HepG2 (cell line): ENCODE data around the gene GPS1. TPM values are rescaled to one million over a fixed set of nuclear protein-coding genes. Genes with fewer than 3 reads are reported as not detected.

Source experiments
- BRD4 ChIP-seq: sonication (generic); formaldehyde crosslinking; IDR thresholded peaks from 2 replicates; pipeline ENCODE4 v1.4.0; 2020; ENCODE audit warnings: missing genetic modification reagents
- CHD4 ChIP-seq: fragments of 200-600 bp; sonication (generic); IDR thresholded peaks from 2 replicates; pipeline ENCODE4 v1.7.0; 2017; ENCODE audit warnings: mild to moderate bottlenecking, low read length, borderline replicate concordance
- FOXA3 ChIP-seq: IDR thresholded peaks from 2 replicates; pipeline ENCODE4 v1.6.1; 2016; ENCODE audit warnings: missing genetic modification reagents, missing compliant biosample characterization
- KDM5A ChIP-seq: fragments of 200-600 bp; sonication (generic); IDR thresholded peaks from 2 replicates; pipeline ENCODE4 v1.7.0; 2018; ENCODE audit warnings: antibody characterized with exemption, mild to moderate bottlenecking, low read length, borderline replicate concordance
- LCORL ChIP-seq, 2 experiments: fragments of 450-650 bp in 1 of 2; sonication (generic) in 1 of 2; formaldehyde crosslinking in 1 of 2; IDR thresholded peaks; 2 replicates each; pipeline versions ENCODE4 v1.5.0 to v1.6.1; 2017 to 2020; ENCODE audit warnings: antibody characterized with exemption in 1 of 2, missing genetic modification reagents in 1 of 2
- MYC ChIP-seq: sonication (generic); formaldehyde crosslinking; IDR thresholded peaks from 2 replicates; pipeline ENCODE4 v1.9.0; 2021; ENCODE audit warnings: missing genetic modification reagents, borderline replicate concordance
- POLR2AphosphoS5 ChIP-seq: IDR thresholded peaks from 2 replicates; pipeline ENCODE4 v1.6.1; 2012; ENCODE audit warnings: low read depth, low read length
- RFXANK ChIP-seq: IDR thresholded peaks from 2 replicates; pipeline ENCODE4 v1.6.1; 2016
- SP5 ChIP-seq: IDR thresholded peaks from 2 replicates; pipeline ENCODE4 v1.6.1; 2016; ENCODE audit warnings: low read depth, borderline replicate concordance
- TCF12 ChIP-seq, 2 experiments: fragments of 450-650 bp in 1 of 2; sonication (generic) in 1 of 2; formaldehyde crosslinking in 1 of 2; IDR thresholded peaks; 2 replicates each; pipeline versions ENCODE4 v1.6.1 to v1.8.0; 2017 to 2022; ENCODE audit warnings: antibody characterized with exemption in 1 of 2, mild to moderate bottlenecking in 1 of 2, missing genetic modification reagents in 1 of 2, moderate library complexity in 1 of 2
- ZNF564 ChIP-seq: sonication (generic); formaldehyde crosslinking; IDR thresholded peaks from 2 replicates; pipeline ENCODE4 v1.8.1; 2023; ENCODE audit warnings: mild to moderate bottlenecking, missing genetic modification reagents
- polyA plus RNA-seq, 8 experiments: library from polyadenylated mRNA; depleted of rRNA in 3 of 8; stranded (reverse) in 7 of 8; unstranded in 1 of 8; fragments of >200 nt; fragmentation: Illumina TruSeq in 4 of 8; extraction: Trizol in 4 of 8; gene quantifications; 2 replicates each; pipeline versions ENCODE4 v1.2.1 to v1.2.3, GENCODE V29; 2011 to 2016; ENCODE audit warnings: low read depth in 4 of 8, missing spikeins in 1 of 8, mixed read lengths in 1 of 8; ENCODE audit not compliant: insufficient read depth in 1 of 8
- total RNA-seq, 5 experiments: library from RNA; depleted of rRNA; stranded (reverse); fragments of >200 nt; fragmentation: Illumina TruSeq; extraction: Trizol; gene quantifications; 2 replicates each; pipeline ENCODE4 v1.2.3, GENCODE V29; 2016; ENCODE audit warnings: low read depth in 1 of 5
- TF ChIP-seq, protein P1 (sequence below): sonication (generic); formaldehyde crosslinking; IDR thresholded peaks from 2 replicates; pipeline ENCODE4 v1.5.0; 2020; ENCODE audit warnings: mild to moderate bottlenecking, missing genetic modification reagents
- TF ChIP-seq, protein P2 (sequence below): sonication (generic); formaldehyde crosslinking; IDR thresholded peaks from 2 replicates; pipeline ENCODE4 v1.4.0; 2020; ENCODE audit warnings: missing genetic modification reagents
- TF ChIP-seq, protein P3 (sequence below): sonication (generic); formaldehyde crosslinking; IDR thresholded peaks from 2 replicates; pipeline ENCODE4 v1.8.0; 2022; ENCODE audit warnings: mild to moderate bottlenecking, missing genetic modification reagents
- TF ChIP-seq, protein P4 (sequence below): IDR thresholded peaks from 2 replicates; pipeline ENCODE4 v1.6.1; 2016; ENCODE audit warnings: missing compliant biosample characterization, missing genetic modification reagents, borderline replicate concordance
- TF ChIP-seq, protein P5 (sequence below): sonication (generic); formaldehyde crosslinking; IDR thresholded peaks from 2 replicates; pipeline ENCODE4 v1.4.0; 2020; ENCODE audit warnings: mild to moderate bottlenecking, low read depth, missing genetic modification reagents
- TF ChIP-seq, protein P6 (sequence below): sonication (generic); formaldehyde crosslinking; conservative IDR thresholded peaks from 2 replicates; pipeline ENCODE4 v1.4.0; 2020; ENCODE audit warnings: missing genetic modification reagents

The GPS1 gene
- total and polyA plus RNA-seq, 2 of the 13 experiments (the other 11 are each of a cell fraction or from before 2014, with no cell fraction given) = 124 to 128 TPM

DNA sequence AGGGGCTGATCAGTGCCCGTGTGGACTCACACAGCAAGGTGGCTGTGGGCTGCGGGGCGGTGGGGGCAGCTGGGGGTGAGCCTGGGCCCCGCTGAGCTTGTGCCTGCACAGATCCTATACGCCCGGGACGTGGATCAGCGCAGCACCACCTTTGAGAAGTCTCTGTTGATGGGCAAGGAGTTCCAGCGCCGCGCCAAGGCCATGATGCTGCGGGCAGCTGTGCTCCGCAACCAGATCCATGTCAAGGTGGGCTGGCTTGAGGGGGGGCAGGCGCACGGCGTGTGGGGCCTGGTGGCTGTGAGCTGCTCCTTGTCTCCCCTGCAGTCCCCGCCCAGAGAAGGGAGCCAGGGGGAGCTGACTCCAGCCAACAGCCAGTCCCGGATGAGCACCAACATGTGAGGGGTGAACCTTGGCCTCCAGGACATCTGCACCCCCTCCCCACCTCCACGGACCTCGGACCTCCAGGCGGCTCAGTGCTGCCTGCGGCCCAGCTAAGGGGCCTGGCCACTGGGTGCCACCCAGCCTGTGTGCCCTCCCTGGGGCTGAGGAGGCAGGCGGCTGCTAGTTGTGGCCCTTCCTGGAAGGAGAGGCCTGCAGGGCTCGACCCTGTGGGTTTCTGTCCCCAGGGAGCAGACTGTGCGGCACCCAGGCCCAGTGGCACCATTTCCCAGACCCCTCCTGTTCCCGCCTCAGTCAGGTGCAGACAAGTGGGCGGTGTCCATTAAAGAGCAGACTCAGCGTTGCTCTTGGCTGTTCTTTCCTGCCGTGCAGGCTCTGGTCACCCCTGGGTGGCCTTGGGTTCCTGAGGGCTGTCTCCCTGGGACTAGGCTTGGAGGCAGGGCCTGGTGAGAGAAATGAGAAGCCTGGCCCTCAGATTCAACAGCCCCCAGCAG, 5.3 kb downstream of the GPS1 start (continued):
- TF ChIP-seq POLR2AphosphoS5 = no peak; the same call in none of the 2 replicates
- TF ChIP-seq, protein P1, sequence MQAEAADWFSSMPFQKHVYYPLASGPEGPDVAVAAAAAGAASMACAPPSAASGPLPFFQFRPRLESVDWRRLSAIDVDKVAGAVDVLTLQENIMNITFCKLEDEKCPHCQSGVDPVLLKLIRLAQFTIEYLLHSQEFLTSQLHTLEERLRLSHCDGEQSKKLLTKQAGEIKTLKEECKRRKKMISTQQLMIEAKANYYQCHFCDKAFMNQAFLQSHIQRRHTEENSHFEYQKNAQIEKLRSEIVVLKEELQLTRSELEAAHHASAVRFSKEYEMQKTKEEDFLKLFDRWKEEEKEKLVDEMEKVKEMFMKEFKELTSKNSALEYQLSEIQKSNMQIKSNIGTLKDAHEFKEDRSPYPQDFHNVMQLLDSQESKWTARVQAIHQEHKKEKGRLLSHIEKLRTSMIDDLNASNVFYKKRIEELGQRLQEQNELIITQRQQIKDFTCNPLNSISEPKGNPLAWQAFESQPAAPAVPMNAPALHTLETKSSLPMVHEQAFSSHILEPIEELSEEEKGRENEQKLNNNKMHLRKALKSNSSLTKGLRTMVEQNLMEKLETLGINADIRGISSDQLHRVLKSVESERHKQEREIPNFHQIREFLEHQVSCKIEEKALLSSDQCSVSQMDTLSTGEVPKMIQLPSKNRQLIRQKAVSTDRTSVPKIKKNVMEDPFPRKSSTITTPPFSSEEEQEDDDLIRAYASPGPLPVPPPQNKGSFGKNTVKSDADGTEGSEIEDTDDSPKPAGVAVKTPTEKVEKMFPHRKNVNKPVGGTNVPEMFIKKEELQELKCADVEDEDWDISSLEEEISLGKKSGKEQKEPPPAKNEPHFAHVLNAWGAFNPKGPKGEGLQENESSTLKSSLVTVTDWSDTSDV (CRISPR knock-in tag) = peak; percentile 57; the same call in 1 of the 2 replicates
- peak; percentile 64; the same call in 1 of the 2 replicates for TF ChIP-seq ZNF564 (CRISPR knock-in tag)
- peak; percentile 74; the same call in 1 of the 2 replicates for TF ChIP-seq MYC (CRISPR knock-in tag)
- TF ChIP-seq LCORL (IDR thresholded peaks at IDR 0.05) = no peak
- TF ChIP-seq LCORL (CRISPR knock-in tag; IDR thresholded peaks at IDR 0.05) = peak; percentile 92
- no peak for TF ChIP-seq RFXANK (CRISPR knock-in tag)
- TF ChIP-seq, protein P2, sequence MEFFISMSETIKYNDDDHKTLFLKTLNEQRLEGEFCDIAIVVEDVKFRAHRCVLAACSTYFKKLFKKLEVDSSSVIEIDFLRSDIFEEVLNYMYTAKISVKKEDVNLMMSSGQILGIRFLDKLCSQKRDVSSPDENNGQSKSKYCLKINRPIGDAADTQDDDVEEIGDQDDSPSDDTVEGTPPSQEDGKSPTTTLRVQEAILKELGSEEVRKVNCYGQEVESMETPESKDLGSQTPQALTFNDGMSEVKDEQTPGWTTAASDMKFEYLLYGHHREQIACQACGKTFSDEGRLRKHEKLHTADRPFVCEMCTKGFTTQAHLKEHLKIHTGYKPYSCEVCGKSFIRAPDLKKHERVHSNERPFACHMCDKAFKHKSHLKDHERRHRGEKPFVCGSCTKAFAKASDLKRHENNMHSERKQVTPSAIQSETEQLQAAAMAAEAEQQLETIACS (CRISPR knock-in tag) = no peak
- TF ChIP-seq, protein P3, sequence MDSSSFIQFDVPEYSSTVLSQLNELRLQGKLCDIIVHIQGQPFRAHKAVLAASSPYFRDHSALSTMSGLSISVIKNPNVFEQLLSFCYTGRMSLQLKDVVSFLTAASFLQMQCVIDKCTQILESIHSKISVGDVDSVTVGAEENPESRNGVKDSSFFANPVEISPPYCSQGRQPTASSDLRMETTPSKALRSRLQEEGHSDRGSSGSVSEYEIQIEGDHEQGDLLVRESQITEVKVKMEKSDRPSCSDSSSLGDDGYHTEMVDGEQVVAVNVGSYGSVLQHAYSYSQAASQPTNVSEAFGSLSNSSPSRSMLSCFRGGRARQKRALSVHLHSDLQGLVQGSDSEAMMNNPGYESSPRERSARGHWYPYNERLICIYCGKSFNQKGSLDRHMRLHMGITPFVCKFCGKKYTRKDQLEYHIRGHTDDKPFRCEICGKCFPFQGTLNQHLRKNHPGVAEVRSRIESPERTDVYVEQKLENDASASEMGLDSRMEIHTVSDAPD = 0 out of 2 replicates have a peak, but pooled peaks have one; percentile 7
- no peak for TF ChIP-seq CHD4
- TF ChIP-seq TCF12 (IDR thresholded peaks at IDR 0.05) = no peak
- peak; percentile 83; the same call in 1 of the 2 replicates for TF ChIP-seq TCF12 (CRISPR knock-in tag; IDR thresholded peaks at IDR 0.05)
- TF ChIP-seq, protein P4, sequence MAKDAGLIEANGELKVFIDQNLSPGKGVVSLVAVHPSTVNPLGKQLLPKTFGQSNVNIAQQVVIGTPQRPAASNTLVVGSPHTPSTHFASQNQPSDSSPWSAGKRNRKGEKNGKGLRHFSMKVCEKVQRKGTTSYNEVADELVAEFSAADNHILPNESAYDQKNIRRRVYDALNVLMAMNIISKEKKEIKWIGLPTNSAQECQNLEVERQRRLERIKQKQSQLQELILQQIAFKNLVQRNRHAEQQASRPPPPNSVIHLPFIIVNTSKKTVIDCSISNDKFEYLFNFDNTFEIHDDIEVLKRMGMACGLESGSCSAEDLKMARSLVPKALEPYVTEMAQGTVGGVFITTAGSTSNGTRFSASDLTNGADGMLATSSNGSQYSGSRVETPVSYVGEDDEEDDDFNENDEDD = peak; percentile 63; the same call in 1 of the 2 replicates
- TF ChIP-seq KDM5A = no peak; the same call in 1 of the 2 replicates
- TF ChIP-seq FOXA3 (CRISPR knock-in tag) = peak; percentile 42; the same call in 1 of the 2 replicates
- TF ChIP-seq, protein P5, sequence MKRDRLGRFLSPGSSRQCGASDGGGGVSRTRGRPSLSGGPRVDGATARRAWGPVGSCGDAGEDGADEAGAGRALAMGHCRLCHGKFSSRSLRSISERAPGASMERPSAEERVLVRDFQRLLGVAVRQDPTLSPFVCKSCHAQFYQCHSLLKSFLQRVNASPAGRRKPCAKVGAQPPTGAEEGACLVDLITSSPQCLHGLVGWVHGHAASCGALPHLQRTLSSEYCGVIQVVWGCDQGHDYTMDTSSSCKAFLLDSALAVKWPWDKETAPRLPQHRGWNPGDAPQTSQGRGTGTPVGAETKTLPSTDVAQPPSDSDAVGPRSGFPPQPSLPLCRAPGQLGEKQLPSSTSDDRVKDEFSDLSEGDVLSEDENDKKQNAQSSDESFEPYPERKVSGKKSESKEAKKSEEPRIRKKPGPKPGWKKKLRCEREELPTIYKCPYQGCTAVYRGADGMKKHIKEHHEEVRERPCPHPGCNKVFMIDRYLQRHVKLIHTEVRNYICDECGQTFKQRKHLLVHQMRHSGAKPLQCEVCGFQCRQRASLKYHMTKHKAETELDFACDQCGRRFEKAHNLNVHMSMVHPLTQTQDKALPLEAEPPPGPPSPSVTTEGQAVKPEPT (CRISPR knock-in tag) = no peak
- TF ChIP-seq, protein P6, sequence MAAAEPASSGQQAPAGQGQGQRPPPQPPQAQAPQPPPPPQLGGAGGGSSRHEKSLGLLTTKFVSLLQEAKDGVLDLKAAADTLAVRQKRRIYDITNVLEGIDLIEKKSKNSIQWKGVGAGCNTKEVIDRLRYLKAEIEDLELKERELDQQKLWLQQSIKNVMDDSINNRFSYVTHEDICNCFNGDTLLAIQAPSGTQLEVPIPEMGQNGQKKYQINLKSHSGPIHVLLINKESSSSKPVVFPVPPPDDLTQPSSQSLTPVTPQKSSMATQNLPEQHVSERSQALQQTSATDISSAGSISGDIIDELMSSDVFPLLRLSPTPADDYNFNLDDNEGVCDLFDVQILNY = no peak
- TF ChIP-seq SP5 (CRISPR knock-in tag) = peak; percentile 64
- TF ChIP-seq BRD4 (CRISPR knock-in tag) = no peak
